Neuronal stem cell (in vitro differentiated cells): ENCODE results near the gene SNX32.

Source experiments
- DNase-seq: peaks from one replicate; pipeline ENCODE4 v3.0.0-alpha.2; 2013; ENCODE audit warnings: low spot score
- H2AFZ ChIP-seq: one replicate; pipeline ENCODE4 v1.6.1; 2013; ENCODE audit warnings: mild to moderate bottlenecking, low read length, inconsistent platforms
- H2AK5ac ChIP-seq: 2 replicates; pipeline ENCODE4 v1.6.1; 2013; ENCODE audit warnings: low read depth, mild to moderate bottlenecking, inconsistent platforms, low read length, moderate library complexity, mixed read lengths
- H2BK120ac ChIP-seq: 2 replicates; pipeline ENCODE4 v1.6.1; 2013; ENCODE audit warnings: low read depth, mild to moderate bottlenecking, inconsistent platforms, low read length, moderate library complexity, mixed read lengths
- H2BK12ac ChIP-seq: one replicate; pipeline ENCODE4 v1.6.1; 2013; ENCODE audit warnings: low read length, inconsistent platforms
- H2BK15ac ChIP-seq: 2 replicates; pipeline ENCODE4 v1.6.1; 2013; ENCODE audit warnings: mild to moderate bottlenecking, low read length, inconsistent platforms, mixed read lengths
- H2BK5ac ChIP-seq: one replicate; pipeline ENCODE4 v1.6.1; 2013; ENCODE audit warnings: inconsistent platforms, mild to moderate bottlenecking, low read length, moderate library complexity
- H3K14ac ChIP-seq: one replicate; pipeline ENCODE4 v1.6.1; 2013; ENCODE audit warnings: low read length, inconsistent platforms
- H3K18ac ChIP-seq: 2 replicates; pipeline ENCODE4 v1.6.1; 2013; ENCODE audit warnings: low read length, inconsistent platforms
- H3K23ac ChIP-seq: 2 replicates; pipeline ENCODE4 v1.6.1; 2013; ENCODE audit warnings: low read depth, mild to moderate bottlenecking, mixed read lengths, low read length, inconsistent platforms; ENCODE audit not compliant: poor library complexity
- H3K27ac ChIP-seq: replicated peaks from 3 replicates; pipeline ENCODE4 v1.5.1; 2013; ENCODE audit warnings: low read length, inconsistent platforms
- H3K27me3 ChIP-seq, 3 experiments: 2 replicates each; pipeline ENCODE4 v1.6.1; 2013; ENCODE audit warnings: low read length in 3 of 3, mild to moderate bottlenecking in 2 of 3, inconsistent platforms in 1 of 3, low read depth in 1 of 3, mixed read lengths in 1 of 3, moderate library complexity in 1 of 3; ENCODE audit not compliant: control insufficient read depth in 3 of 3, insufficient read depth in 3 of 3
- H3K36me3 ChIP-seq, 2 donors: replicated peaks in 1 of 2; 2 replicates each; pipeline ENCODE4 v1.6.1; 2013; ENCODE audit warnings: low read length in 2 of 2; ENCODE audit not compliant: control insufficient read depth in 2 of 2, insufficient read depth in 2 of 2
- H3K4ac ChIP-seq: 2 replicates; pipeline ENCODE4 v1.6.1; 2013; ENCODE audit warnings: inconsistent platforms, mild to moderate bottlenecking, low read length, moderate library complexity
- H3K4me1 ChIP-seq, 2 donors: 1 replicate in 1 of 2; 2 replicates in 1 of 2; pipeline ENCODE4 v1.6.1; 2013; ENCODE audit warnings: low read length in 2 of 2, low read depth in 1 of 2; ENCODE audit not compliant: control insufficient read depth in 2 of 2, insufficient read depth in 1 of 2
- H3K4me2 ChIP-seq: one replicate; pipeline ENCODE4 v1.6.1; 2013; ENCODE audit warnings: mild to moderate bottlenecking, low read length, inconsistent platforms; ENCODE audit not compliant: insufficient read depth, poor library complexity, severe bottlenecking
- H3K4me3 ChIP-seq, 2 donors: 2 replicates each; pipeline ENCODE4 v1.5.1; 2013; ENCODE audit warnings: low read length in 2 of 2, mild to moderate bottlenecking in 2 of 2, inconsistent platforms in 1 of 2, moderate library complexity in 1 of 2
- H3K79me1 ChIP-seq: one replicate; pipeline ENCODE4 v1.6.1; 2013; ENCODE audit warnings: low read depth, mild to moderate bottlenecking, inconsistent platforms, low read length, moderate library complexity
- H3K9ac ChIP-seq: one replicate; pipeline ENCODE4 v1.6.1; 2013; ENCODE audit warnings: mild to moderate bottlenecking, low read depth, low read length, inconsistent platforms; ENCODE audit not compliant: poor library complexity
- H3K9me3 ChIP-seq, 2 donors: replicated peaks in 1 of 2; 2 replicates each; pipeline versions ENCODE3 to v1.6.1; 2013; ENCODE audit warnings: low read length in 2 of 2, mild to moderate bottlenecking in 2 of 2, inconsistent platforms in 1 of 2, low read depth in 1 of 2, mixed read lengths in 1 of 2, moderate library complexity in 1 of 2; ENCODE audit not compliant: control insufficient read depth in 2 of 2, insufficient read depth in 1 of 2
- H4K8ac ChIP-seq: one replicate; pipeline ENCODE4 v1.6.1; 2013; ENCODE audit warnings: low read depth, mild to moderate bottlenecking, inconsistent platforms, low read length, moderate library complexity
- H4K91ac ChIP-seq: one replicate; pipeline ENCODE4 v1.6.1; 2013; ENCODE audit warnings: low read length, low read depth, mild to moderate bottlenecking, inconsistent platforms; ENCODE audit not compliant: poor library complexity
- WGBS, 2 donors: extraction: QIAGEN DNeasy Blood & Tissue Kit; methylation state at CpG; one replicate each; pipeline ENCODE4 v1.1.7; 2013; ENCODE audit warnings: missing lambda C conversion rate in 2 of 2, mixed read lengths in 1 of 2; ENCODE audit not compliant: insufficient read length in 2 of 2, insufficient replicate concordance in 1 of 2; ENCODE audit errors: extremely low coverage in 2 of 2; 5-methylcytosine and 5-hydroxymethylcytosine counted together

The SNX32 gene

DNA sequence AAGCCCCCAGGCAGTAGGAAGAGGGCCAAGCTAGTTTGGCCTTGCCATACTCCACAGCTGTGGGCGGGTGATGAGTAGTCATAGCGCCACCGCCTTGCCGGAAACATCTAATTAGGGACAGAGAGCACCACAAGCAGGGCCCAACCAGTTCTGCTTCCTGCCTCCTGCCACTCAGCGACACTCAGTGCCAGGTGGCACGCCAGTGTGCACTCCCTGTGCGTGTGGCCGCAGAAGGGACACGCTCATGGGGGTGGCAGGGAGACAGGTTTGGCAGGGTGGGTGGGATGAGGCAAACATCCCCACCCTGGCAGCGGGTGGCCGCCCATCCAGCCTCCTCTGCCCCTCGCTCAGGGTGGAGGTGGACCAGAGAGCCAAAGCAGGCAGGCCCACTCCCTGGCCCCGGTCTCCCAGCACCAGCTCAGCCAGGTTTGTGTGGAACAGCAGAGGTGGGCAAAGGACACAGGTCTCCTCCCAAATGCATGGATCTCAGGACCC, 42.0 kb upstream of the SNX32 start:
- Histone ChIP-seq H2AK5ac (peak overlapping the region; percentile 88), H2BK5ac (peak overlapping the region; percentile 71), H3K27ac (no peak overlapping the region), H3K4me2 (no peak overlapping the region), H4K8ac (peak overlapping the region; percentile 82), H3K79me1 (peaks cover 5% of the 10 kb centered on the region), H4K91ac (no peak overlapping the region), H2BK12ac (peak overlapping the region; percentile 41), H3K36me3 (no peaks in the 10 kb centered on the region), H3K9me3 (no peaks in the 10 kb centered on the region), H3K23ac (peak overlapping the region; percentile 89), H3K9ac (no peak overlapping the region), H2BK120ac (no peak overlapping the region), H2AFZ (no peak overlapping the region), H3K18ac (peak overlapping the region; percentile 28), H3K4me3 (no peak overlapping the region), H2BK15ac (no peak overlapping the region), H3K27me3 (peaks cover 12 to 98% (median 30%) of the 10 kb centered on the region in 3 experiments), H3K4ac (peak overlapping the region; percentile 53), H3K4me1 (peaks cover 7 to 8% of the 10 kb centered on the region in 2 donors), H3K14ac (peak overlapping the region; percentile 94)
- no peak for DNase-seq
- no CpG with 5 or more reads among the region's 13 CpGs for WGBS, 2 donors

DNA sequence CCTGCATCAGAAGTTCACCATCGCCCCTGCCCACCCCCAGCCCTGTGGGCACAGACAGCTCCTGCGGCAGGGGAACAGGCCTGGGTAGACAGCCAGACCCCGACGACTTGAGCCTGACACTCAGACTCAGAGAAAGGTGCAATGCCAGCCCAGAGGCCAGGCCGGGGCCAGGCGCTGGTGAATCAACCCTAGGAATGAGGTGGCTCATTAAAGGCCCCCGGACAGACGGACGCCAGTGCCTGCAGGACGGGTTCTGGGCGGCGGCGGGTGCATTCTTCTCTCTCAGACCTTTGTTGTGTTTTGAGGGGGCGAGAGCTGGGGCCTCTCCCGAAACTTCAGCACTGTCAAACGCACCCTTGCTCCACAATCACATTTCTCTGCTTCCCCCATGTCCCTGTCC, 41.3 kb upstream of the SNX32 start:
- DNase-seq: no peak
- H4K91ac ChIP-seq: no peak overlapping the region
- peak overlapping the region; percentile 89 for H3K23ac ChIP-seq
- no peak overlapping the region for H3K18ac ChIP-seq
- no peak overlapping the region for H3K14ac ChIP-seq
- H4K8ac ChIP-seq: no peak overlapping the region
- no peak overlapping the region for H2BK120ac ChIP-seq
- peak overlapping the region; percentile 88 for H2AK5ac ChIP-seq
- peak overlapping the region; percentile 4 for H2BK15ac ChIP-seq
- no peak overlapping the region for H2BK5ac ChIP-seq
- no peak overlapping the region for H3K9ac ChIP-seq
- H3K4me2 ChIP-seq: no peak overlapping the region
- peaks cover 8 to 100% (median 23%) of the 10 kb centered on the region in 3 experiments for H3K27me3 ChIP-seq
- H2BK12ac ChIP-seq: no peak overlapping the region
- H3K9me3 ChIP-seq: no peaks in the 10 kb centered on the region
- peaks cover 5% of the 10 kb centered on the region for H3K79me1 ChIP-seq
- no peak overlapping the region for H3K27ac ChIP-seq
- H2AFZ ChIP-seq: no peak overlapping the region
- no peak overlapping the region for H3K4me3 ChIP-seq
- H3K4ac ChIP-seq: no peak overlapping the region
- WGBS, 2 donors: no CpG with 5 or more reads among the region's 16 CpGs
- H3K4me1 ChIP-seq: peaks cover 7 to 8% of the 10 kb centered on the region in 2 donors
- no peaks in the 10 kb centered on the region for H3K36me3 ChIP-seq

DNA sequence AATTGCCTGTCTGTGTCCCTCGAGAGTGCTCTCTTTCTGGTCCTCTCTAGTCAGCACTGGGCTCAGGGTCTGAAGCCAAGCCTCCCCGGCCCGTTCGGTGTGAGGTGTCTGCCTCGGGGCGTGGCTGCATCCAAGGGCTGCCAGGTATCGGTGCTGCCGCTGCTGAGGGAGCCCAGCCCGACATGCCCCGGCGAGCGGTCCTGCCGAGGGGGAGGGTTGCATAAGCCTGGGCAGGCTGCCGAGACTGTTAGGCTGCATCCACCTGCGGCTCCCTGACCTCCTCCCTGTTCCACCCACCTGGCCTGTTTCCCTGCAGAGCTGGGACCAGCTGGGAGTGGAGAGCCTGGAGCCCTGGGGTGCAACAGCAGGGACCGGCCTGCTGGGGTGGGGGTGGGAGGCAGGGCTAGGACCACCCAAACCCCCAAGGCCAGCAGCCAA, 40.6 kb upstream of the SNX32 start:
- peak overlapping the region; percentile 57 for H3K18ac ChIP-seq
- H3K23ac ChIP-seq: peak overlapping the region; percentile 80
- no peak overlapping the region for H3K27ac ChIP-seq
- H3K14ac ChIP-seq: no peak overlapping the region
- H2AFZ ChIP-seq: no peak overlapping the region
- H3K27me3 ChIP-seq: peaks cover under 1 to 100% (median 16%) of the 10 kb centered on the region in 3 experiments
- H2BK15ac ChIP-seq: no peak overlapping the region
- peak overlapping the region; percentile 60 for H3K9ac ChIP-seq
- H4K8ac ChIP-seq: peak overlapping the region; percentile 65
- H2BK12ac ChIP-seq: no peak overlapping the region
- no peak overlapping the region for H3K4me3 ChIP-seq
- no peak overlapping the region for H4K91ac ChIP-seq
- peaks cover 5% of the 10 kb centered on the region for H3K79me1 ChIP-seq
- H3K36me3 ChIP-seq: no peaks in the 10 kb centered on the region
- H3K4ac ChIP-seq: peak overlapping the region; percentile 66
- no peaks in the 10 kb centered on the region for H3K9me3 ChIP-seq
- no peak overlapping the region for H2BK5ac ChIP-seq
- no peak overlapping the region for H2BK120ac ChIP-seq
- no CpG with 5 or more reads among the region's 16 CpGs for WGBS, 2 donors
- DNase-seq: no peak
- peak overlapping the region; percentile 84 for H2AK5ac ChIP-seq
- no peak overlapping the region for H3K4me2 ChIP-seq
- peaks cover 3 to 6% of the 10 kb centered on the region in 2 donors for H3K4me1 ChIP-seq

DNA sequence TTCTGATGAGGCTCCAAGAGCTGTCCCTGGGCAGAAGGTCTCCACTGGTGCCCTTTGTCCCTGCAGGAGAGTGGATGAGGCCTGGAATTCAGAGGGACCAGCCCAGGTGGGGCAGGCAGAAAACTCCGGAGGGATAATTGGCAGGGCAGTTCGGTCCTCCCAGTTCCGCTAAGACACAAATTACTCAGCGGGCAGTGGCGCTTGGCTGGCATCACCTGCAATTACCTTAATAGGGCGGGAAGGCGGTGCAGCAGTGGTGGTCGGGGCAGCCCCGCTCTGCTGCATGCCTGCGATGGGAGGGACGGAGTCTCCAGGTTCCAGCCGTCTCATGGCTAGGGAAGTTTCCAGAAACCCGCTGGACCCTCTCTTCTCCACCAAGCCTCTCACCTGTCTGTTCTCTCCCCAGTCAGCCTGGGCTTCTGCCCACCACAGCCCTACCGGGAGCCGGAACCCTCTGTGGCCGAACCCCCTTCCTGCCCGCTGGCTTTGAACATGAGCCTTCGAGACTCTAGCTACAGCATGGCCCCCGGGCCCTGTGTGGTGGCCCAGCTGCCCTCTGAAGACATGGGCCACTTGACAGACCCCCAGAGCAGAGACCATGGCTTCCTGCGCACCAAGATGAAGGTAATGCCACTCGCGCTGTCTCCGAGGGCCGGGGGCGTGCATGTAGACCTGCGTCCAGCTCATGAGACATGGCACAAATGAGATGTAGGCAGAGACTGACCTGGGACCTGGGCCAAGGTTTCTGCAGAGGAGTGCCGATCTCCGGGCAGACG, 40.0 kb upstream of the SNX32 start:
- Histone ChIP-seq H3K14ac (peak overlapping the region; percentile 51), H2BK15ac (no peak overlapping the region), H3K4me1 (peaks cover 0 to 2% of the 10 kb centered on the region in 2 donors), H3K18ac (peak overlapping the region; percentile 46), H3K9ac (no peak overlapping the region), H3K23ac (peak overlapping the region; percentile 52), H2BK120ac (peak overlapping the region; percentile 42), H3K4me2 (no peak overlapping the region), H4K8ac (no peak overlapping the region), H3K4me3 (no peak overlapping the region), H3K79me1 (peaks cover 5% of the 10 kb centered on the region), H3K4ac (no peak overlapping the region), H3K27ac (no peak overlapping the region), H2AK5ac (peak overlapping the region; percentile 84), H2AFZ (no peak overlapping the region), H3K27me3 (peaks cover 0 to 100% (median 10%) of the 10 kb centered on the region in 3 experiments), H4K91ac (no peak overlapping the region), H3K36me3 (no peaks in the 10 kb centered on the region), H2BK12ac (peak overlapping the region; percentile 36), H3K9me3 (no peaks in the 10 kb centered on the region), H2BK5ac (no peak overlapping the region)
- WGBS, 2 donors: no CpG with 5 or more reads among the region's 29 CpGs
- no peak for DNase-seq
